Measurements from ENCODE around the gene CDKN2D.
"Not testable (repeated sequence)": the region's sequence is repeated elsewhere in the genome, so short reads cannot be mapped to it uniquely, and the experiment has no call there.

Gene CDKN2D

DNA sequence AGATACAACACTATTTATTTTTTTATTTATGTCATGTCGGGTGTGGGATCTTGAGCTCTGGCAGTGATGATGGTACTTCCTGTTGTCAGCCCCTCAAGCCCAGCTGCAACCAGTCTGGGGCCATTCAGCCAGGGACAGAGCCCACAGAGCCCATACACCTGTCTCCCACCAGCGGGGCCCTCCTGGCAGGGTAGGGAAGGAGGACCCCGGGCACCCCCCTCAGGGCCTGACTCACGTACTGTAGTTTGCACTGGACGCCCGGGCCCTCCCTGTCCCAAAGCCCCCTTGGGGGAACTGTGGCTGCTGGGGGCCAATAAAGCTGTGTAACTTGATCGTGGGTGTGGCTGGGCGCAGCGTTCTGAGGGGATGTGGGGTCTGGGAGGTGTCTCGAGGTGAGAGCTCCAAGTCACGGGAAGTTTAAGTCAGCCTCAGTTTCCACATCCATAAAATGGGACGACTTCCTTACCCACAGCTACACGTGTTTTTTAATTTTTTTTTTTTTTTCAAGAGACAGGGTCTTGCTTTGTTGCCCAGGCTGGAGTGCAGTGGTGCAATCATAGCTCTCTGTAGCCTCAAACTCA is 15.6 kb downstream of the CDKN2D start:
- no peak for DNase-seq
- TF ChIP-seq GATA1 (IDR thresholded peaks at IDR 0.05; ENCODE audit: low read depth, low read length) (no peak), POLR2A (IDR thresholded peaks at IDR 0.05; ENCODE audit: low read length) (no peak)

DNA sequence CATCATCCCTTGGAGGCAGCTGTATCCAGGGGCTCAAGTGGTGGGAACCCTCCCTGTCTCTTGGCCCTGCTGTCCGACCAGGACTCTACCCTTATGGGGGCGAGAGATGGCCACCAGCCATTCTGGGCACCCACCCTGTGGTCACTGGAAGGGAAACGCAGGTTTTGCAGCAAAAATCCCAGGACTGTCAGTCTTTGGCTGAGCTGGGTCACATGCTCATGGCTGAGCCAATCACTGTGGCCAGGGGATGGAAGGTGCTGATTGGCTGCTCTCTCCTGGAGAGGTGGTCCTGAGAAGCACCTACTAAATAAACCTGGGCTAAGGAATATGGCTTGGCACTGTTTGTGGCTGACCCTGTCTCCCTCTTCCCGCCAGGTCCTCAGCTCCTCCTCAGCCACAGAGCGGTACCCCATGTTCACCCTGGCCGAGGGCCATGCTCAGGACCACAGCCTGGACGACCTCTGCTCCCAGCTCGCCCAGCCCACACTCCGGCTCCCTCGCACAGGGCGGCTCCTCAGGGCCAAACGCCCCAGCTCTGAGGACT is 16.2 kb downstream of the CDKN2D start:
- TF ChIP-seq POLR2A (IDR thresholded peaks at IDR 0.05; ENCODE audit: low read length) (peak; percentile 39), GATA1 (IDR thresholded peaks at IDR 0.05; ENCODE audit: low read depth, low read length) (no peak)
- peak; percentile 46 to 53 for DNase-seq

DNA sequence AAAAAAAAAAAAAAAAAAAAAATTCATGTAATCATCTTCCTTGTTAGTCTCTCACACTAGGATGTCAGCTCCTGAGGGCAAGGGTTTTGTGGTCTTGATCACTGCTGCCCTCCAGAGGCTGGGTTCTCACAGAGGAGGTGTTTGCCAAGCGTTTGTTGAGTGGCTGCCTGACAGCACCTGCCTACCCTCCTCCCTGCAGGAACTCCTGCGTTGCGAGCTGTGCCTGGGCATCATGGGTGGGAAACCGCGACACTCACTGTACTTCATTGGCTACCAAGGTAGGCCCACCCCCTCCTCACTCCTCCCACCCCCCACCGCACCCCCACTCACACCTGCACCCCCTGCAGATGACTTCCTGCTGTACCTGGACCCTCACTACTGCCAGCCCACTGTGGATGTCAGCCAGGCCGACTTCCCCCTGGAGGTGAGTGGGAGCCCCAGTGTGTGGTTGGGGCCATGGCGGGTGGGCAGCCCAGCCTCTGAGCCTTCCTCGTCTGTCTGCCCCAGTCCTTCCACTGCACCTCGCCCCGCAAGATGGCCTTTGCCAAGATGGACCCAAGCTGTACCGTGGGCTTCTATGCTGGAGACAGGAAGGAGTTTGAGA is 17.0 kb downstream of the CDKN2D start:
- TF ChIP-seq GATA1 (IDR thresholded peaks at IDR 0.05; ENCODE audit: low read depth, low read length) (no peak), POLR2A (IDR thresholded peaks at IDR 0.05; ENCODE audit: low read length) (no peak)
- DNase-seq, result peak; percentile 61 to 68

- DNase-seq, result not testable (repeated sequence)
Observed at GRCh38 chr19:10551006-10551405, 17.8 kb downstream of the CDKN2D start.

DNA sequence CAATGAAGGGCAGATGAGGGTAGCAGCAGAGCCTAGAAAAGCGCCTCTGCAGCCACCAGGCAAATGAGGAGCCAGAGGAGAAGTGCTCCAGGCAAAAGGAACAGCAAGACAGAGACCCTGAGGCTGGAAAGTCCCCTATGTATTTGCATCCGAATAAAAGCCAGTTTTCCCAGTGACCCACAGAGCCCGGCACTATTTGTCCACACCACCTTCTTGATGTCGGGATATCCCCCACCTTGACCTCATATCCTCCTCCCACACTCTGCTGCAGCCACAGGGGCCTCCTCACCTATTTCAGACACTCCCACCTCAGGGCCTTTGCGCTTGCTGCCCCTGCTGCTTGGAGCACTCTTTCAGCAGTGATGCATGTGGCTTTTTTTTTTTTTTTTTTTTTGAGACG is 18.4 kb downstream of the CDKN2D start:
- DNase-seq, result no peak
- no peak for TF ChIP-seq POLR2A (IDR thresholded peaks at IDR 0.05; ENCODE audit: low read length)
- TF ChIP-seq GATA1 (IDR thresholded peaks at IDR 0.05; ENCODE audit: low read depth, low read length), result no peak

- no peak for DNase-seq
- TF ChIP-seq GATA1 (IDR thresholded peaks at IDR 0.05; ENCODE audit: low read depth, low read length) (no peak), POLR2A (IDR thresholded peaks at IDR 0.05; ENCODE audit: low read length) (no peak)
Observed at GRCh38 chr19:10549733-10550132, 19.0 kb downstream of the CDKN2D start.

DNA sequence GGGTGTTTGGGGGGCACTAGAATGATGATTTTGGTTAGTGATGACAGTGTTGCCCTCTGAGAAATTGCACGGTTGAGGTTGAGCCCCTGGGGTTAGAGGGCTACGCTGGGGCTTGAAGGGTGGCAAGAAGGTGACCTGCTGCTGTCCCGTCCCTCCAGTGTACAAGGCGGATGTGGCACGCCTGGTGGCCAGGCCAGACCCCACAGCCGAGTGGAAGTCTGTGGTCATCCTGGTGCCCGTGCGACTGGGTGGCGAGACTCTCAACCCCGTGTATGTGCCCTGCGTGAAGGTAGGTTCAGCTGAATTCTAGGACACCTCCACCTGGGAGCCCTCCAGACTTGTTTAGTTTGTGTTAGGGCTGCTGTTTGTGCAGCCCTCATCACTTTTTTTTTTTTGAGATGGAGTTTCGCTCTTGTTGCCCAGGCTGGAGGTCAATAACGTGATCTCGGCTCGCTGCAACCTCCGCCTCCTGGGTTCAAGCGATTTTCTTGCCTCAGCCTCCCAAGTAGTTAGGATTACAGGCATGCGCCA is 20.0 kb downstream of the CDKN2D start:
- TF ChIP-seq GATA1 (IDR thresholded peaks at IDR 0.05; ENCODE audit: low read depth, low read length), result no peak
- TF ChIP-seq POLR2A (IDR thresholded peaks at IDR 0.05; ENCODE audit: low read length), result no peak
- DNase-seq, result no peak

- no peak for DNase-seq
- TF ChIP-seq POLR2A (IDR thresholded peaks at IDR 0.05; ENCODE audit: low read length), result no peak
- TF ChIP-seq GATA1 (IDR thresholded peaks at IDR 0.05; ENCODE audit: low read depth, low read length), result no peak
Observed at GRCh38 chr19:10546817-10547216, 22.0 kb downstream of the CDKN2D start.

DNA sequence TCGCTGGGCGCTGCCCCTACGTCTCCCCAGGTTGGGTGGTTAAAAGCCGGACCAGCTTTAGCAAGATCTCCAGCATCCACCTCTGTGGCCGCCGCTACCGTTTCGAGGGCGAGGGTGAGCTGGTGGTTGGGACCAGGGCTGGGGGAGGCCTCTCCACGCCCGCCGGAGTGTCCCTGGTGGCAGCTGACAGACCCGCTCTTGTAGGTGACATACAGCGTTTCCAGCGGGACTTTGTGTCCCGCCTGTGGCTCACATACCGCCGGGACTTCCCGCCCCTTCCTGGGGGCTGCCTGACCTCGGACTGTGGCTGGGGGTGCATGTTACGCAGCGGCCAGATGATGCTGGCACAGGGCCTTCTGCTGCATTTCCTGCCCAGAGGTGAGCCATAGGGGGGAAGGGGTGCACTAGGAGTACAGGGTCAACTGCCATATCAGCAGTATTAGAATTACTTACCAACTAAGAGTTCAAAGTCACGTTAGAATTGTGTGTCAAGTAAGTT is 24.0 kb downstream of the CDKN2D start:
- DNase-seq, result peak; percentile 59 to 63

DNA sequence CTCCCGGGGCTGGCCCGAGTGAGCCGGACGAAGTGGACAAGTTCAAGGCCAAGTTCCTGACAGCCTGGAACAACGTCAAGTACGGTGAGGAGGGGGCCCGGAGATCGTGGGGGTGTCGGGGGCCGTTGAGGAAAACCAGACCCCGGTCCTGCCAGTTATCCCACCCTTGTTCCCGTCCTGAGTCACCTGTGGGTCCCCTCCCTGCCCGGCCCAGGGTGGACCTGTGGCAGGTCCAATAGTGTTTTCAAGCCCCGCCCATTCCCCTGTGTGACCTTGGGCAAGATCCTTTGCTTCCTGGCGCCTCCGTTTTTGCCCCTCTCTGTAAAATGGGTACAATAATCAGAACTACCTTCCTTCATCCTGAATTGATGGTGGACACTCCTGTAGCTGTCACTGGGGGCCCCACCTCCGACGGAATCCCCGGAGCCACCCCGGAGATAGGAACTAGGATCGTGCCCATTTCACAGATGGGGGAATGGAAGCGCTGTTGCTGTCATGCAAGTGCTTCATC is 24.5 kb downstream of the CDKN2D start:
- DNase-seq, result peak; percentile 70 to 76
- TF ChIP-seq GATA1 (IDR thresholded peaks at IDR 0.05; ENCODE audit: low read depth, low read length), result no peak
- TF ChIP-seq POLR2A (IDR thresholded peaks at IDR 0.05; ENCODE audit: low read length), result no peak

More for the DNA sequence above, 24.0 kb downstream of the CDKN2D start:
- no peak for TF ChIP-seq POLR2A (IDR thresholded peaks at IDR 0.05; ENCODE audit: low read length)
- no peak for TF ChIP-seq GATA1 (IDR thresholded peaks at IDR 0.05; ENCODE audit: low read depth, low read length)

DNA sequence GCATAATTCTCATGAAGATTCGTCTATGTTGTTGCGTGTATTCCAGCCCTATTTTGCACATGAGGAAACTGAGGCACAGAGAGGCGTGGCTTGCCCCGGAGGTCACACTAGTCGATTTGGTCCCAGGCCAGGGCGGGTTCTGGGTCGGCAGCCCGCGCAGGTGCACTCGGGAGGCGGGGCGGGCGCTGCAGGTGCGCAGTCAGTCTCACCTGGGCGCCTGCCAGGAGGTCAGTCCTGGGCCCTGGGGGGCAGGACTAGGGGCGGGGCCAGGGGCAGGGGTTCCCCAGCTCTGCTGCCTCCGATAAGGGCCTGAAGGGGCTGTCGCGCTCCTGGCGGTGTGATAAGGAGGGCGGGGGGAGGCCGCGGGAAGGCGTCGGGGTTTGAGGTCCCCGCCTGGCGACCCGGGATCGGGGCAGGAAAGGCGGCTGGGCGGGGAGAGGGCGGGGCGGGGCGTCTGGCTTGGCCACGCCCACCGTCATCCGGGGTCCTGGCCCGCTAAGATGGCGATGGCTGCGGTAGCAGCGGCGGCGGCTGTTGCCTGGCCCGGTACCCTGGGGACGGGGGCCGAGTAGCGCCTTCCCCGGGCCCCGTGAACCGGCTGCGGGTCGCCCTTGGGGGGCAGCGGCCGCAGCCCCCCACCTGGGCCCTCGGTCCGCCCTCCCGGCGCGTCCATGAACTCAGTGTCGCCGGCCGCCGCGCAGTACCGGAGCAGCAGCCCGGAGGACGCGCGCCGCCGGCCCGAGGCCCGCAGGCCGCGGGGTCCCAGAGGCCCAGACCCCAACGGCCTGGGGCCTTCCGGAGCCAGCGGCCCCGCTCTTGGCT is 25.1 kb downstream of the CDKN2D start, which contains the start of gene ATG4D:
Gene ATG4D, plus strand, starts transcription at position 485 of the 822 bp plus-strand sequence. Its CDS starts 187 bp downstream, at position 672.
- TF ChIP-seq POLR2A (IDR thresholded peaks at IDR 0.05; ENCODE audit: low read length) (peak; percentile 68), GATA1 (IDR thresholded peaks at IDR 0.05; ENCODE audit: low read depth, low read length) (peak; percentile 50)
- DNase-seq, result peak; percentile 100

- no peak for DNase-seq
- TF ChIP-seq GATA1 (IDR thresholded peaks at IDR 0.05; ENCODE audit: low read depth, low read length), result no peak
- no peak for TF ChIP-seq POLR2A (IDR thresholded peaks at IDR 0.05; ENCODE audit: low read length)
Observed at GRCh38 chr19:10543059-10543419, 25.7 kb downstream of the CDKN2D start.

GRCh38 chr19:10539016-10539415 is 29.8 kb downstream of the CDKN2D start:
- not testable (repeated sequence) for DNase-seq
